HG02763 (cell line): ENCODE results near the gene GRID2.

Source experiments
- ATAC-seq: cut with Tn5 transposase; IDR thresholded peaks from one replicate; pipeline ENCODE4 v1.9.1; 2021; ENCODE audit warnings: mild to moderate bottlenecking, moderate library complexity; ENCODE audit not compliant: unreplicated experiment

The GRID2 gene

DNA sequence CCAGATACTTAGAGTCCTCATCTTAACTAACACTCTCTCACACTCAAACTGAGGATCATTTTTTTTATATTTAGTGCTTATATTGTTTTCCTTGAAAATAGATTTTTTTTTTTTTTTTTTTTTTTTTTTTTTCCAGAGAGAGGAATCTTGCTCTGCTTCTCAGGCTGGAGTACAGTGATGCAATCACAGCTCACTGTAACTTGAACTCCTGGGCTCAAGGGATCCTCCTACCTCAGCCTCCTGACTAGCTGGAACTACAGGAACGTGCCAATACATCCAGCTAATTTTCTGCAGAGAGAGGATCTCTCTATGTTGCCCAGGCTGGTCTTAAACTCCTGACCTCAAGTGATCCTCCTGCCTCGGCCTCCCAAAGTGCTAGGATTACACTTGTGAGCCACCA, 874.5 kb downstream of the GRID2 start:
- ATAC-seq: no peak

DNA sequence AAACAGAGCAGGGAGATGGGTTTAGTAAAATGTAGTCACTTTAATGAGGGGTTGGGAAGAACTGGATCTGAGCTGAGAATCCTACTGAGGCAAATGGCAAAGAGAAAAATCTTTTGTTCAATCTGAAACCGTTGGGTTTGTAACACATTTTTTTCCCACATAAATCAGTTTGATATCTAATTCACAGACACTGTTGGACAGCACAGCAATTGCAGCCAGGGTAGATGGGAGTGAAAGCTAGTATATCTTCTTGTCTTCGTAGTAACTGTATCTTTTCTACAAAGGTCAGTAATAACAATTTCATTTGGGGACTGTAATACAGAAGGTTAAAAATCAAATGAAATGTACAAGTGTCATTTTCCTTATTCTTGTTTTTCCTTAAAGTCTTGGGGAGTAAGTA, 875.3 kb downstream of the GRID2 start:
- ATAC-seq: no peak

DNA sequence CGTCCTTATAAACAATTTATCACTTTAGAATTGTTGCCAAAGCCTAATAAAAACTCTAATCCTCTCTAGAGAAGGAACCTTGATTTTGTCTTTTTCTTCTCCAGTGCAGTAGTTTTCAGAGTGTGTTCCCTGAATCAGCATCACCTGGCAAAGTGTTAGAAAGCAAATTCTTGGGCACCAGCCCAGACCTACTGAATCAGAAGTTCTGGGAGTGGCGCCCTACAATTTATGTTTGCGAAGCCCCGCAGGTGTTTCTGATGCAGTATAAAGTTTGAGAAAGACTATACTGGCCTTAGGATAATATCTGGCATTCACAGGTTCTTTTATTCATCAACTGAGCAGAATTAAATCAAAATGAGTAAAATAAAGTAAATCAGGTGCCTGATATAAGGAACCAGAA, 879.0 kb downstream of the GRID2 start:
- no peak for ATAC-seq

DNA sequence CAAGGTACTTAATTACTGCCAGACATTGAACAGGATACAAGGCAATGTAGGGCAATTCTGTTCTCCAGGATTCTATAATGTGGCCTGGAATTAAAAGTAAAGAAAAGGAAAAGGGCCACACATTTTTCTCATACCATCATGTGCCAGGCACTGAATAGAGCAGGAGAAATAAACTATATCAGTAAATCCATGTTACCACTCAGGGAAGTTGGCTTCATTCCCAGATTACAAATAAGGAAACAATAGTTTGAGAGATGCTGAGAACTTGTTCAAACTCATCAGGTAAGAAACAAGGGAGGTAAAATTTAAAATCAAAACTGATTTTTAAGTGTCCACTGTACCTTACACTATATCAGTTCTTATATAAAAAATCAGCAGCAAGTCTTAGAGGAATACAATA, 879.8 kb downstream of the GRID2 start:
- no peak for ATAC-seq

DNA sequence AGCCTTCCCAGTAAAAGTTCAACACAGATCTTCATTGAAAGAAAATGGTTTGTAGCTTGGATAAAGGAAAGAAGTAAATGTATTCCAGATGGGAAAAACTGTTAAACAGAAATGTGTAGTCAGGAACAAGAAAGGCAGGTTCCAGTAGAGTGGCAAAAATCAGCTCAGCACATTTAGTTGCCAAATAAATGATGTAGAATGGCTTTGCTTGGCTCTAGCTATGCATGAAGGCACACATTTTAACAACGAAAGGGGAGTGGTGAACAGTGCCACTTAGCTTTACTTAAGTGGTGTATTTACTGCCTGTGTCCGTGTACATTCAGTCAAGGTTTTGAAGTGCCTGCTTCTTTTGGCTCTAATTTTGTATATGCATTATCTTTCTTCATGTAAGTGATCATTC, 880.3 kb downstream of the GRID2 start:
- ATAC-seq: no peak

DNA sequence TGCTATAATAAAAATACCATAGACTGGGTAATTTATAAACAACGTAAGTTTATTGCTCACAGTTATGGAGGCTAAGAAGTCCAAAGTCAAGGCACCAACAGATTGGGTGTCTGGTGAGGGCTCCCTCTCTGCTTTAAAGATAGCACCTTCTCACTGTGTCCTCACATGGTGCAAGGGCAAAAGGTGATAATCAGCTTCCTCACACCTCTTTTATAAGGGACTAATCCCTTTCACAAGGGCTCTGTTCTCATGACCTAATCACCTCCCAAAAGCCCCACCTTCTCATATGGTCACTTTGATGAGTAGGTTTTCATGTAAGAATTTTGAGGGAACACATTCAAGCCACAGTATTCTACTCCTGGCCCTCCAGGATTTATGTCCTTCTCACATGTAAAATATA, 883.1 kb downstream of the GRID2 start:
- no peak for ATAC-seq

DNA sequence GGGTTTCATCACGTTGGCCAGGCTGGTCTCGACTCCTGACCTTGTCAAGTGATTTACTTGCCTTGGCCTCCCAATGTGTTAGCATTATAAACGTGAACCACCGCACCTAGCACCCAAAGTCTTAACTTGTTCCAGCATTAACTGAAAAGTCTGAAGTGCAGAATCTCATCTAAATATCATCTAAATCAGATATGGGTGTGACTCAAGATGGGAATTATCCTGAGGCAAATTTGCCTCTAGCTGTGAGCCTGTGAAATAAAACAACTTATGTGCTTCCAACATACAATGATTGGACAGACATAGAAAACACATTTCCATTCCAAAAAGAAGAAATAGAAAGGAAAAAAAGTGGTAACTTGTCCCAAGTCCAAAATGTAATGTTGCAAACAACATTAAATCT, 883.7 kb downstream of the GRID2 start:
- ATAC-seq: no peak

DNA sequence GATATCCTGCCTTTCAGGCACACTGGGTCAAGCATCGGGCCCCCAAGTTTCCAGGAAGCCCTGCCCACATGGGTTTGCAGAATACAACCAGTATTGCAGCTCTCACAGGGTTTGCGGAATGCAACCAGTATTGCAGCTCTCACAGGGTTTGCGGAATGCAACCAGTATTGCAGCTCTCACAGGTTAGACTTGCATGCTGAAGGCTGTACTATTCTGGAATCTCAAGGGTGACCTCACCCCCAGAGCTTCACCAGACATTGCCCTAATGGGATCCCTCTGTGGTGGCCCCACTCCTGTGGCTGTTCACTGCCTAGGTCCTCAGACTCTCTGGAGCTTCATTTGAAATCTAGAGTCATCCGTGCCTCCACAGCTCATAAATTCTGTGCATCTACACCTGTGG, 884.1 kb downstream of the GRID2 start:
- no peak for ATAC-seq

DNA sequence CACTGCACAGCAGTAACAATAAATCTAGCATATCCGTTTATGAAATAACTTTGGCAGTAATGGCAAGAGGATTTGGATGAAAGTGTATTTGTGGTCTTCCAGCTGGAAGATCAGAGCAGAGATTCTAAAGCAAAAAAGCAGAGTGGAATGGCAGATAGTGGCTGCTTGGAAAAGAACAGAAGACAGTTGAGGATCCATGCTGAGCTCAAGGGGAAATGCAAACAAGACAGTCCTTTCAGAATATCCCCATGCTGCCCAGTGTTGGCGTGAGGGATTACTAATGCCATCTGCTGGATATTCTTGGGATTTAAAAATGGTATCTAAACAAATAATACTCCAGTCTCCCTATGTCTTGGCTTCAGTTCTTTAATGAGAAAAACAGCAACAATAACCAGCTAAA, 895.7 kb downstream of the GRID2 start:
- no peak for ATAC-seq

DNA sequence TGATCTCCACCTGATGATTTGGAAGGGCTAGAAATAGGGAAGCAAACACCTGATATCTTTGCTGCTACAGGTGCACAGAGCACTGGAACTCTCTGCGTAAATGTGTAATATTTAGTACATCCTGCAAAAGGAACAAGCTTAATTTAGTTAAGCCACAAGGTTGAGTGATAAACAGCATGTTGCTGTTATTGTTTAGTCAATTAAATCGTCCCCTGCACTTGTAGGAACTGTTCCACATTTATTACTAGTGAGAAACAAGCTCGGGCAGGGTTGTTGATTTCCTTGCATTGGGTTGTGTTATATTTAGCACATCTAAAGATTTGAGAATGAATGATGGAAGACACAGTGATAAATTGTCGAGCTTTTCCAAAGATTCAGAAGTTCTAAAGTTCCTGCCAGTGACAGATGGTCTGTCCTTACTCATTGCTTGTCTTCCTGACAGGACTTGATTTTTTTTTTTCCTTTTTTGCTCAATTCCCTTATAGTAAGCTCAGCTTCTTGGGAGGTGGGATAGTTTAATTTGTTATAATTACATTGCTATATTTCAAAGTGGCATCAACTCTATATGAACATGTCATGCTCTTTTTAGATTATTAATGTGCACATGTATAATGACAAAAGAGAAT, 897.8 kb downstream of the GRID2 start:
- ATAC-seq: no peak

DNA sequence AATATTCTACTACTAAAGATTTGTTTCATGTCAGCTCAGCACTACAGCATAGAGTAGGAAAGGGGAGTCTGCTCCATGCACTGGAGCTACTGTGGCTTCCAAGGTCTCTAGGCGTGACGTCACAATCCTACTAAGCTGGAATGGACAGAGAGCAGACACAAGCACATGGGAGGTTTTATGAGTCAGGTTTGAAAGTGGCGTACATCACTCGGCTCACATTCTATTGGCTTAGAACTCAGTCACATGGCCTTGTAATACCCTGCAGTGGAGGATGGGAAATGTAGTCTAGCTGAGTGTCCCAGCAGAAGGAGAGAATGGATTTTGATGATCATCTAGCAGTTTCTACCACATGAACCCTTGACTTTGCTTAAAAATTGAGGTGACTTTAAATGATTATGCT, 899.9 kb downstream of the GRID2 start:
- ATAC-seq: no peak

DNA sequence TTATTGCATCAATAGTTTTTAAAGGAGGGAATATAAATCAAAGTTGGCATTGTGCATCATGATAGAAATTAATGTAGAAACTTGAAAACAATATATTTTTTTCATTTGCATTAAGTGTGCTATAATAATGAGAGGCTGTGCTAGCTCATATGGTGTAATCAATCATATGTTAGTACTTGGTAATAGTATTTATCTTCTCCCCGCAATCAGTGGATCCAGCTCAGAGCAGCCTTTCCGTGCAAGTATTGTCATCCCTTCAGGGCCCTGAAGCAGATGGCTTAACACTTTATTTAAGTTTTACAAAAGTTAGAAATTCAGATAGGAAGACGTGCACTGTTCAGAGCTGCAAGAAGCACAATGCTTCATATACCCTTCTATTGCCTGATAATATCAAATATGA, 908.5 kb downstream of the GRID2 start:
- no peak for ATAC-seq

DNA sequence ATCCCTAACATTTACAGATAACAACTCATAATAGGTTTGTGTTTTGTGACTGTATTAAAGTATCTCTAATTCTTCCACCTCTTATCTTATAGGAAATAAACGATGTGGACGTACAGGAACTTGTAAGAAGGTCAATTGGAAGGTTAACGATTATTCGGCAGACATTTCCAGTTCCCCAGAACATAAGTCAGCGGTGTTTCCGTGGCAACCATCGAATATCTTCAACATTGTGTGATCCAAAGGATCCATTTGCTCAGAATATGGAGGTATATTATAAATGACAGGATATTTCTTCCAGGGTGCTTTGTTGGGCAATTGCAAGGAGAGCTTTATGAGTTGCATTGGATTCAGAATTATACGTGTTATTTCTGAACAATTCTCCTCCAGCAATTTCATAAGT, 912.9 kb downstream of the GRID2 start:
- ATAC-seq: no peak

DNA sequence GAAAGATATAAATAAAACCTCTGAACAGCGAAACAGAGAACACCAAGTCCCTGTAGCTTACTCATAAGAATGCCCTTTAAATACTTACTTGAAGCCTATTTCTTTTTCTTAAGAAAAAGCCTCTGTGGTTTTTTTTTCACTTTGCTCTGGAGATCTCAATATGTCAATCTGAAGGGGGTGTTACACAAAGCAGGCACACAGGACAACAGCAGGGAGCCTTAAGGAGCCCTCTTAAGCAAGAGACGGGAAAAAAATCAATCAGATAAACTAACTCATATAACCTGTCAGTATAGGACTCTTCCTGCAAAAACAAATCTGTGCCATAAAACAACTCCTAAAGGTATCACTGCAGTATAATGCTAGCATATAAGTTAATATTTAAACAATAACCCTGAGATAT, 913.7 kb downstream of the GRID2 start:
- ATAC-seq: no peak

DNA sequence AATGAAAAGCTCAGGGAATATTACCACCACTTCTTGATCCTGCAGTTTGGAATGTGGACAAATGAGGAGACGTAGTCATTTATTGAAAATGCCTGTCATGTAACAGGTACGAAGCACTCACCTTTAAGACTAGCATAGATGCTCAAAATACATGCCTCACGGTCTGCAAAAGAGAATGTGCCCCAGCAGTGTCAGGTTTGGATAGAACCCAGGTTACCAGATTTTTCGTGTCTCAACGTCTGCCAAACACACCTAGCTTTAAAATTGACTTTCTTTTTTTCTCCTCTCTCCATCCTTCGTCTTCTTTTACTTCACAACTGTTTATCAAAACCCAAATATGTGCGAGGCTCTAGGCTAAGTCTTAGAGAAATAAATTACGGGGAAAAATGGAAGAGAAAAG, 918.0 kb downstream of the GRID2 start:
- ATAC-seq: no peak

DNA sequence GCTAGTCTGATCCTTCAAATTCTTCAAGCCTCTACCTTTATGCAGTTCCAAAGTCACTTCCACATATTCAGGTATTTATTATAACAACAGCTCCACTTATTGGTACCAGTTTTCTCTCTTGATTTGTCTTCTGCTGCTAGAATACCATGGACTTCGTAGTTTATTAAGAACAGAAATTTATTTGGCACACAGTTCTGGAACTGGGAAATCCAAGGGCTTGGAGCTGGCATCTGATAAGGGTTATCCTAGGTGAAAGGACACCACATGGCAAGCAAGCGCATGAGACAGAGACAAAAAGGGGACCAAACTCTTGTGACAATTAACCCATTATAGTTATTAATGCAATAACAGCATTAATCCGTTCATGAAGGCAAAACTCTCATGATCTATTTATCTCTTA, 924.3 kb downstream of the GRID2 start:
- no peak for ATAC-seq

DNA sequence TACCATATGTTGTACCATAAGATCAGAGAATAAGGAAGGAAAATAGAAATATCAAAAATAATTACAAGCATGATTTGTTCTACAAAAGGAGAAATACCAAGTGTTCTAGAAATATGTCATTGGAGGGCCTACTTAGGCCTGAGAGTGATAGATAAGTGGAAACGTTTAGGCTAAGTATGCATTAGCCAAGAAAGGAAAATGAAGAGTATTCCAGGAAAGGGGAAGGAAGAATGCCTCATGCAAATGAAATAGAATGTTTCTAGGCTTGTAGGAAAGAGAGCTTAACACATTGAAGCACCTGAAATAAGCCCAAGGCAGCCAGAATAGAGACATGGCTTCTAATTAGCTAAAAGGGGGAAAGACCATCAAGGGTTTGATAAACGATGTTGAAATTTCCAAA, 929.1 kb downstream of the GRID2 start:
- no peak for ATAC-seq

DNA sequence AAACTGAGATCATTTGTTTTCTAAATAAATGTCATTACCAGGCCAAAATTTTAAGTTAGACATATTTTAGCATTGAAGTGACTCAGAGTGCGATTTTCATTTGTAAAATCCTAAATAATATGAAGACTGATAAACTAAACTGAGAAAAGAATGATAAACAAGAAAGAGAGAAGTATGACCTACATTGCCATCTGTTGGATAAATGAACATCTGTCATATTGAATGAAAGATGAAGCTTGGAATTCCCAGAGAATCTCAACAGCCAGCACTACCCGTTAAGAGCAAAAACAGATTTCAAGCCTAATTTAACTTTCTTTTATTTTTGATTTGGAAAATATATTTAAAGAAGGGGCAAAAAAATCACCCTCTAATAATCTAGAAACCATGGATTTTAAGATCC, 933.8 kb downstream of the GRID2 start:
- no peak for ATAC-seq

DNA sequence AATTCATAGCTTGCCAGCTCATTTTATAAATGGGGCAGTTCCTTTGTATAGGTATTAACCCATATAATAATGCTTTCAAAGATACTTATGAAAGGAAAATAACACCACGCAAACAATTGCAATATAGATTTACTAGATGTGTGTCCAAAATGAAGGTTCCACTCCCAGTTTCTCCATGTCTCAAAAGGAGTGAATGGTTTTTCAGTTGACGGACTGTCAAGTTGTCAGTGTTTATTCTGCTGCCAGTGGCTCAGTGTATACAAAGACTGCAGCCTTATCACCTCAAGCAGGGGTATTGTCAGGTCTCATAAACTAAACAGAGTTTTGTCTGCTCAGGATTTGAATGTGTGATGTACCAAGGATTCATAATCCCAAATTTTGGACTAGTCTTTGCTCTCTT, 939.5 kb downstream of the GRID2 start:
- ATAC-seq: no peak

DNA sequence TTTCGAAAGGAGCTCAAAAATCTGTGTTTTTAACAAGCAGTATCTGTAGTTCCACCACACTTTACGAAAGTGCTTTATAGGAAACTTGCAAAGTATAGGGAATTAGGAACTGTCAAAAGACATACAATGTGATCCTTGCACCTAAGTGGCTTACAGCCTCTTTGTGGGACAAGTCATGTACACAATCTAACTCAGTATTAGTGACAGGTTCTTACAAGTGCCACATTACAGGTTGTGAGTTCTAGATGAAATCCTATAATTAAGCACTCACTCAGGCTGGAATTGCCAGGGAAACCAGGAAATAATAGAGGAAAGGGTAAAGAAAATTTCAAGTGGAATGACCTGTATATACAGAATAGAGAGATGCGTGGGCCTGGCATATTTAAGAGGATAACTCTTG, 957.4 kb downstream of the GRID2 start:
- ATAC-seq: no peak

DNA sequence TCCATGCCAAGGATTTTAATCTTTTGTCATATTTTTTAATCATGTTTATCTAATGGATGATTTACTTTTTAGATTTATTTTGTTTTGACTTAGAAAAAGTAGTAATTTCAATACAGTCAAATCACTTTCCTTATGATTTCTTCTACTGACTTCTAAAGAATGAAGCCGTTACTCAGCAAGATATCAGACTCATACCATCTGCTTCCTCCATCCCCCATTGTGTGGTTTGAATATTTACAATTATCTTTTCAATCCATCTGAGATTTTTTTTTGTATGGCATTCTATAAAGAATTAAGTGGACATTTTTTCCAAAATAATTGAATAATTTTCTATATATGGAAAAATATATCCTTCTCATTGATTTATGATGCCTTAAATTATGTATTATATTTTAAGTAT, 959.4 kb downstream of the GRID2 start:
- ATAC-seq: no peak

DNA sequence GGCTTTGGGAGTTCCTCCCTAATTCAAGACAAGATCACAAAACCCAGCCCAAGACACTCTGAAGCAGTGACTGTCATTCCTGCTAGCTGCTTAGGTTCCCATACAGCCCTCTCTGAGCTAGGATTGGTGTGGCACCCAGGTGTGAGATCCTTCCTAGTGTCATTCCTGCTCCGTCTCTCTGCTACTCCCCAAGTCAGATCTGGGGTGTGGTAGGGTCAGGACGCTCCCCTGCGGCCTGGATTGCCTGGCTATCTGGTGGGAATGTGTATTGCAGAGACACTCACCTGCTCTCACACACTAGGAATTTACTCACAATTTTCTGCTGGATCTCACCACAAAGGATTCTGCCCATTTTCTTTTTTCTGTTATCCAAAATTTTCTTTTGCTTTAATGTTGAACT, 964.0 kb downstream of the GRID2 start:
- no peak for ATAC-seq

DNA sequence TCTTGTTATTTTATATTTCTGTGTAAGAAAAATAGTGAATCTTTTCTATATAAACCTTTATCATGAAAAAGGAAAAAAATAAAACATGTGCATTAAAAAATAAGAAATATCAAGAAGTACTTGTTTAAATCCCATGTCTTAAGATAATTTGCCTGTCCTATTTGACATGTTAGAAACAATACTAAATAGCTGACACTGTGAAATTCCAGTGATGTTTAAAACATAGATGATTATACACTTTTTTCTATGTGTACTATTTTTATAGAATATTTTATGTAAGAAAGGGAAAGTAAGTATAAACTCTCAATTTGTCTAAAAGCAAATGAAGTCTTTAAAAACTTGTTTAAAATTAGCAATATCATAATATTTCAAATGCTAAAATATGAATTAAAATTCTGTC, 981.6 kb downstream of the GRID2 start:
- ATAC-seq: no peak

DNA sequence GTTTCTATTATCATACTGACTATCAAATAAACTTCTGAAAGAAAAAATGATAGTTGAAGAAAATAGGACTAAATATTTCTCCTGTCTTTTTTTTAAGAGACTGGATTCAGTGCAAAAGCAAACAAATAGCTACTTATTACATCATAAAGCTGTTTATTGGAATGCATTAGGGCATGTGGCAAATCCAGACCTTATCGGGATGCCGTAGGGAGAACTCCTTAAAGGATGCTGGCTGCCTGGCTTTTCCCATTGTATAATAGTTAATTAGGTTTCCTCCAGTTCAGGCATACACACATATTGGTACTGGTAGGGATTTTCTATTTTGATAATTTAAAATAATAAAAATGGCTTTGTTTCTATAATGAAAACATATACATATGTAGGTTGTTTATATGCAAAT, 985.5 kb downstream of the GRID2 start:
- ATAC-seq: no peak
